GM19351 (cell line): ENCODE data around the gene CD8A.

Source experiments
- ATAC-seq: cut with Tn5 transposase; IDR thresholded peaks from one replicate; pipeline ENCODE4 v1.9.1; 2021; ENCODE audit warnings: mild to moderate bottlenecking, moderate library complexity; ENCODE audit not compliant: unreplicated experiment

The CD8A gene

DNA sequence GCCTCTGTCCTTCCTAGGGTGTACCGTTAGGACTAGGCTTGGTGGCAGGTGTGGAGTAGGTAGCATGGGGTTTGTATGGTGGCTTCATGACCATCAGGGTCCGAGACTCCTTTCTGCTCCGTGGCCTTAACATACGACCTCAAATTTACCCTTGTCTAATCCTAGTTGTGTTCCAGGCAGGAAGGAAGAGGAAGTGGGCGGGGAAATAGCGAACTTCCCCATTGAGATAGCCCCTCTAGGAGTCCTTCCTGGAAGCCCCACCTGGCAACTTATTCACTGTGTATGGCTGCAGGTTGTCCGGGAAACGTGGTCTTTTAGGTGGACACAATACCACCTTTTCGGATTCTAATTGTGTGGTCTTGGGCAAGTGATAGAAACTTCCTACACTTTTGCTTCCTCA, 9.3 kb downstream of the CD8A start:
- ATAC-seq = no peak

DNA sequence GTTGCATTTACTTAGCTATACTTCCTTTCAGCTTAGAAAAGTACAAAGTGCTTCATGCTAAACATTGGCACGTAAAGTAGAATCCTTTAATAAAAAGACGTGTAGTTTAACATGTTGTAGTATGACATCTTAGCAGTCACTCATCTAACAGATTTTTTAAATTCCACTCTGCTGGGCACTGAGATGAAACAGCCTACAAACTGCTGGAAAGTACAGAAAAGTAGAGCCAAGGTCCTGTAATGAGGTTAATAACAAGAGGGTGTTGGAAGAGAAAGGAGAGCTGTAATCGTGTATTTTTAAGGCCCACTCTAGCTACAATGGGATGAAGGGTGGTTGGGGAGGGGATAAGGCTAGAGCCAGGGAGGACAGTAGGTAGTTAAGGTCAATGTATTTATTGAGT, 10.7 kb downstream of the CD8A start:
- no peak for ATAC-seq

DNA sequence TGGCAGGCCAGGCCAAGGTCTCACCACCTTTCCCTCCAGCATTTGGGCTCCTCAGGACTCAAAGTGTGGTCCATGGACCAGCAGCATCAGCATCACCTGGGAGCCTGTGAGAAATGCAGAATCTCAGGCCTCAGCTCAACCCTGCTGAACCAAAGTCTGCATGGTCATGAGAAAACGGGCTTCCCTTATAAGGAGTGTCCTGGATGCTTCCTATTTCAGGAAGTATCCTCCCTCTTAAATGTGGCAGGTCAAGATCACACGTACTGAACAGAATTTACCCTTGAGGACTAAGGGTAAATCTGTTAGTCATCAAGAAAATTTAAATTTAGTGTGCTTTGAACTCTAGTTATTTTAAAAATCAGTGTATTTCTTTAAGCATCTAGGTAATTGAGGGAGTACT, 11.8 kb downstream of the CD8A start:
- no peak for ATAC-seq

DNA sequence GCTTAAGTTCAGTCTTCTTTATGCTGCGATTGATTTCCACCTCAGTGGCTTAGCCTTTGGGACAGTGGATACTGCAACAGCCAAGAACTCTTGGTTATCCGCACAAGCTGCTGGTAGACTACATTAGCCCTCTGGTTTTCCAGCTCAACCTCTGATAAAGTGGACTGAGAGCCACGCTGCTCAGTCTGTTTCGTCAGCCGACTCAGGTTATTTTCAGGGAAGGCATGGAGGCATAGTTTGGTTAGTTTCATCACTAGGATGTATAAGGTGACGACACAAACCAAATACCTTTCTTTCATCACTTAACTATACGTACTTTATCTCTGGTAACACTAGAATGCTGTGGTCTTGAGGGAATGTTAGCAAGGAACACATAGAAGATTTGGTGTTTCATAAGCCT, 14.2 kb downstream of the CD8A start:
- no peak for ATAC-seq

DNA sequence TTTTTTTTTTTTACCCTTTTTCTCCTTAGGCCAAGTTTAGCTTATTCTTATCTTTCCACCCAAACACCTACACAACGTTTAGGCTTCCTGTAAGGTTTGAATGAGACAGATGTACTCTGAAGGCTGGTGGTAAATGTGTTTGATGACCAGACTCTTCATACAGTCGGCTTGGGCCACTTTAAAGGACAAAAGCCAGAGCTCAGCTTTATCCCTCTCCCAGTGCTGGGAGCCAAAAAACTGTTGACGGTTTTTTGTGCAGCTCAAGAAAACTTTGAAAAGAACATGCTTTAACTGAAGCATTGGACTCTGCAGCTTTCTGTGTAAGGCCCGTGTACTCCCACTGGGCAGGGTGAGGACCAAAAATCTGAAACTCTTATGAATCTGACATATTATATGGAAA, 15.4 kb downstream of the CD8A start:
- no peak for ATAC-seq

DNA sequence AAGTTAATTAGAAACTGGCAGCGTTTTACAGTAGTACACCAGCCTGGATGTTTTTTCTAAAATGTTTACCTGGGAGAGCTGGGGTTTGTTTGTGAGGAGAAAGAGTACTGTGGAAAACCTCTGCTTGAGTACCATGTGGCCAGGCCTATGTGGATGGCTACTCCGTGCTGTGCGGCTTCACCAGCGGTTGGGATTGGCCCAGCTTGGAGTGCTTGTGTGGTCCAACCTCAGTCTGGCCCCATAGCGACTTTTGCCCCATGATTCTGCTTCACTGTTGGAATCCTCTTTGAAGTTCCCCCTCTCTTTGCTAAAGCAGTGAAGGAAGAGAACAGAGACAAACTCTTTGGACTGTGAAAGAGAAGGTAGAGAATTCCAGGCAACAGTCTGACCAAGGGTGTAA, 15.9 kb downstream of the CD8A start:
- no peak for ATAC-seq

DNA sequence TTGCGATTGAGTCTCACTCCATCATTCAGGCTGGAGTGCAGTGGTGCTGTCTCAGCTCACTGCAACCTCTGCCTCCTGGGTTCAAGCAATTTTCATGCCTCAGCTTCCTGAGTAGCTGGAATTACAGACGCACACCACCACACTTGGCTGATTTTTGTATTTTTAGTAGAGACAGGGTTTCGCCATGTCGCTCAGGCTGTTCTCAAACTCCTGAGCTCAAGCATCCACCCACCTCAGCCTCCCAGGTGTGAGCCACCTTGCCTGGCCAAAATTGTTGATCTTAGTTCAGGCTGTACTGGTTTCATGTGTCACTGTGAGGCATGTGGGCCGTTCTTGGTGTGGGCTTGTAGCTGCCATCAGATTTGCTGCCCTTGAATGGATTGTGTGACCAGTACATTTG, 18.1 kb downstream of the CD8A start:
- ATAC-seq = no peak

DNA sequence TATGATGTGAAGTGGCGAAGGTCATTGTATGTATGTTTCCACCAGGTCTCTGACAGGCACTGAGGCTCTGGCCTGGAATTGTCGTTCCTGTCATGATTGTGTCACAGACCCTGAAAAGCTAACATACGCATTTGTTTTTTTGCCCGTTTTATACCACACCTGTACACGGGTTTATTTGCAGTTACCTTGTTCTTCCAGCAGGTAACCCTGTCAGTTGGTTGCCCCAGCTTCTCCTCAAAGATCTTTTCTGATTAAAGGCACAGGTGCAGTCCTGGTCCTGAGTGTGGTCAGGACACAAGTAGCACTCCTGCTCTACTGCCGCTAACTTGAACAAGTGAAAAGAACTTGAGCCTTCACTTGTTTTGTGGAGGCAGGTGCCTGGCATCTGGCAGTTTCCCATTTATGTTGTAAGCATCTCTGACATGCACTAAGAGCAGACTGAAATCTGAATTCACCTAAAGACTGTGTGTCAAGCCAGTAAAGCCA, 19.9 kb downstream of the CD8A start:
- no peak for ATAC-seq

DNA sequence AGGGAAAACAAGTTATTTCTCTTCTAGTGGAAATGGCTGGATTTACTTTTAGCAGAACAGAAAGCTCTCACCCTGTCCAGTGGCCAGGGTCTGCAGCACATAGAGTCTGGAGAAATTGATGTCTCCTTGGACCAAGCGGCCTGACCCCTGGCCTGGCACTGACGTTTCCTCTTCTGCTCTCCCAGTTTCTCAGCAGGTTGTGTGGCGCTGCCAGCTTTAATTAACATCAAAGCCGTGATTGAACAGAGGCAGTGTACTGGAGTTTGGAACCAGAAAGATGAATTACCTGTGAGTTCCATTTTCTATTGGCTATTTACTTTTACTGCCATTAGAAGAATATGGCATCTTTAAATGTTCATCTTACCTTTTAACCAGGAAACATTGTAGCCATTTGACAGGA, 20.9 kb downstream of the CD8A start:
- no peak for ATAC-seq

DNA sequence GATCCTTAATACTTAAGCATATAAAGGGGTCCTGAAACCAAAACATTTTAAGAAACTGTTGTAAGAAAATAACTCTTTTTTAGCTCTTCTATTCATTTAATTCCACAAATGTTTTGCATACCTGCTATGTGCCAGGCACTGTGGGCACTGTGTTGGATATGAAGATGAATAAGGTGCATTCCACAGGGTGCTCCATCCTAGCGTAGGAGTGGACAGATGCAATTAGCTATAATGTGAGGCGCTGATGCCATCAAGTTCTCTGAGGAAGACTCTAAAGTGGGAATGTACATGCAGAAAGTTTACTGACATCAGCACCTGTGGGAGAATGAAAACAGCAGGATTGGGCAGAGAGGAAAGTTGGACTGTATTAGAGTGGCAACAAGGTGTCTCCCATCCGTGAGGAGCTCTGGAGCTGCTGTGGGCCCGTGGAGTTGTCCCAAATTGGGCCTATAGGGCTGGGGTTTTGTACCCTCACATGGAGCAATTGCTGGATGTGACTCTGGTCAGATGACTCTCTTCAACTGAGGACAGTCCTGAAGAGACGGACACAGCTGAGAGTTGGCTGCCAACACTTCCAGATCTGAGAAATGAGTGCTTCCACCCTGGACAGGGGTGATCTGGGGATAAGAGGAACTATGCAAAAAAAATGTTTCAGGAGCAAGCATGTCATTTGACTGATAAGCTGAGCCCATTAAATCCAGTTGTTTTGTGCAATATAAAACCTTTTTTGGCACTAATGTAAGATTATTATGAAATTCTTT, 22.3 kb downstream of the CD8A start:
- ATAC-seq = no peak

DNA sequence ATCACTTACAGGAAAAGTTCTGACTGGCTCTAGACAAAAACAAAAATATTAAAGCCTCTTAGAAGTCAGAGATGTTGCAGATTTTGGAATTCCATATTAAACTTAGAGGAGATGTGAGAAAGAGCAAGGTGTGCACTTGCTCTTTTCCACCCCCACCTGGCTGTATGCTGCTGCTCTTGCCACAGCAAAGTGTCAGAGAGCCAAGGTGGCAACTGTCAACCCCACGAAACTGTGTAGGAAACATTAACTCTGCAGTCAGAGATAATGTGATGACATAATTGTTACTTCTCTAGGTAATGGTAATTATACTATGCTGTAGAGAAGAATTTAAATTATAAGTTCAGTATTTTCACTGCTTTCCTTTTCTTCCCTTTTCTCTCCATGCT, 25.4 kb downstream of the CD8A start:
- no peak for ATAC-seq

DNA sequence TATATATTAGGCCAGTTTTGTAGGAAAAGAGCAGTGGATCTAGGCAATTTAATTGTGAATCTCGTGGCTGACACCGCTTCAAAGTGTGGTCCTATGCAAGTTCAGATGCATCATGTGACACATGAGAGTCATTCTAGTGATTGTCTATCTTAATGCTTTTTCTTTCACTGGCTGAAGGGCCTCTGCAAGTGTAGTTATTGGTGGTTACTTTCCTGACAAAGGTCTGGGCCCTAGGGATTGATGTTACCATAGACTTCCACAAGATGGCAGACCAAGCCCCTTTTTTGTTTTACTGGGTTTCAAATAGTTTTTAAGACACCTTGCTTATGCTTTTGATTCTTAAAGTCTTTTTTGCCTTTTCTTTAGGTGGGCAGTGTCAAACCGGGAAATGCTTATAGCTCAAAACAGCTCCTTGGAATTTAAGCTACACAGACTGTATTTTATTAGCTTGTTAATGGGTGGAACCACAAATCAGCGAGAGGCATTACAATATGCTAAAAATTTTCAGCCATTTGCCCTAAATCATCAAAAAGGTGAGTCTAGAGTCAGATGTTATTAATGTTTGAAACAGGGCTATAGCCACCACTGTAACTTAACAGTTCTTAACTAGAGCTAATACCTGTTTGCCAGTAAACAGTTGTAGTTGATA, 25.9 kb downstream of the CD8A start:
- peak; percentile 66 for ATAC-seq

DNA sequence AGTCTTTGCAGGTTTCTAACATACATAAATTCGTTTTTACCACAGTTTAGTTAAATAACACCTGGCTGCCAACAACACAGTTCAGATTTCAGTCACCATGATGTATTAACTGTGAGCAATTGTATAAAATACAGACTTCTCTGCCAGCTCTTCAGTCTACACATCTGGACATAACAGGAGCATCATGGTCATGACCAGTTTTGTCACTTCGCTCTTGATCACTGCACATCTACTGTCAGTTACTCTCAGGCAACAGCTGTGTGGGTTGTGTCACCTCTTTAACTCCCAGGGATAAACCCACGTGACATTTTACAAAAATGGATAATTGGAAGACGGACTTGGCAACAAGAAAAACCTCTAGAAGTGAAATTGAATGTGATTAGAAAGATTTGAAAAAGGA, 30.3 kb downstream of the CD8A start:
- ATAC-seq = no peak

DNA sequence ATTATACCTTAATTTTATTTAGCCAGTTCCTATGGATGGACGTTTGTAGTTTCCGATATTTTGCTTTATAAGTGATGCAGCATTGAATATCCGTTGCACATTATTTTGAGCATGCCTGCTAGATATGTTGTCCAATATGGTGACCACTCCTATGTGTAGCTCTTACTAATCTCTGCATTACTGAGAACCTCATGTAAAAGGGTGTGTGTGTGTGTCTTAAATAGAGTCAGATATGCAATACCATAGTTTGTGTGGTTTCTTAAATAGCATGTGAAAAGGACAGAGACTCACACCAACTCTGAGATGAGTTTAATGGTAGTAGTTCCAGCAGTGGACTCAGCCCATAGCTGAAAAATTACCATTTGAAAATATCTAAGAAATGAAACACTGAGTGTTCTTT, 32.3 kb downstream of the CD8A start:
- no peak for ATAC-seq

DNA sequence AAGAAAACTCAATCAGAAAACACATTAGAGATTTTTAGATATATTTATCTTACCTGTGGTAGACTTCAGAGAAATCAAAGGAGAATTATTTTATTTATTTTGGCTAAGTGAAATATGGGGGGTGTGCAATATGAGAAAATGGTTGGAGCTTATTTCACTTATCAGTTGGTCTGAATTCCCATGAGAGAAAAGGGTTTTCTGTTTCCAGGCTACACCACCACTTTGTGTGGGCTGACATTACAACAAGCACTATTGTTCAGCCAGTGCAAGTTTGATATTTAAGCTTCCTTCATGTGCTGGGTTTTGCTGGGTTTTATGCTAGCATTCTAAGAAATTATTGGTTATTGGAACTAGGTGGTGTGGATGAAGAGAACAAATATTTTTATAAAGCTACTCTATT, 37.1 kb downstream of the CD8A start:
- ATAC-seq = no peak

DNA sequence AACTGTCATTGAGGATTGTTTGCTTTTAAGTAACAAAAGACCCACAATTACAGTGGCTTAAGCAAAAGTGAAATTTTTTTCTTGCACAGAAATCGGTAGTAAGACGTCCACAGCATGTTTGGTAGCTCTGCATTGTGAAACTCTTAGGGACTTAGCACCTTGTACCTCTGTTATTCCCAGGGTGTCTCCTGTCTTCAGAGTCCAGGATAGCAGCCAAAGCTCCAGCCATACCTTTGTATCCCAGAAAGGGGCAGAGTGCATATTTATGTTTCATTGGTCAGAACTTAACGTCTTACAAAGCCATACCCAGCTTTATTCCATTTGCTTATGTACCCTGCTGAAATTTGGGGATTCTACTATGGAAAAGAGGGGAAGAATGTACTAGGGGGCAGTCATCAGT, 37.8 kb downstream of the CD8A start:
- ATAC-seq = no peak

DNA sequence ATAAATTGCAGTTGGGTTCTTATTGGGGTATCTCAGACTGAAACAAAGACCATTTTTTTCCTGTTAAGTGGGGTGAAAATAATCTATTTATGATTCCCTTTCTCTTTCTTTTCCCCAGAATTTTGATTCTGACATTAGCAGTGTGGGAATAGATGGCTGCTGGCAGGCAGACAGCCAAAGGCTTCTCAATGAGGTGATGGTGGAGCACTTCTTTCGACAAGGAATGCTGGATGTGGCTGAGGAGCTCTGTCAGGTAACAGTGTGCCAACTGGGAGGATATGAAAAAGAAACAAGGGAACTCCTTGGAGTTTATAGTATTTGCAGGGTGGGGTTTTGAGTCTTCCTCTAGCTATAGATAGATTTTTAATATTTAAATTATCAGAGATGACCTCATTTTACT, 38.9 kb downstream of the CD8A start:
- ATAC-seq = no peak

DNA sequence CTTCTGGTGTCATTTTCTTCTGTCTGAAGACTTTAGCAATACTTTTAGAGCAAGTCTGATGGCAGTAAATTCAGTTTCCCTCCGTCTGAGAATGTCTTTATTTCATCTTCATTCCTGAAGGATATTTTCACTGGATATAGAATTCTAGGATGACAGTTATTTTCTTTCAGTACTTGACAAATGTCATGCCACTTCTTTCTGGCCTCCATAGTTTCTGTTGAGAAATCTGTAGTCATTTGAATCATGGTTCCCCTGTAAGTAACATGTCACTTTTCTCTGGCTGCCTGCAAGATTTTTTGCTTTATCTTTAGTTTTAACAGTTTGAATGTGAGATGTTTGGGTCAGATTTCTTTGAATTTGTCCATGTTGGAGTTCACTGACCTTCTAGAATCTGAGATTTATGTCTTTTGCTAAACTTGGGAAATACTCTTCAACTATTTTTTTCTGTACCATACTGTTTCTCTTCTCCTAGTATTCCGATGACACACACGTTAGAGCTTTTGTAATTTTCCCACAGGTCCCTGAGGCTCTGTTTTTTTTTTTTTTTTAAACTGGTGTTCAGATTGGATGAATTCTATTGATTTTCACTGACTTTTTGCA, 40.4 kb downstream of the CD8A start:
- ATAC-seq = no peak

DNA sequence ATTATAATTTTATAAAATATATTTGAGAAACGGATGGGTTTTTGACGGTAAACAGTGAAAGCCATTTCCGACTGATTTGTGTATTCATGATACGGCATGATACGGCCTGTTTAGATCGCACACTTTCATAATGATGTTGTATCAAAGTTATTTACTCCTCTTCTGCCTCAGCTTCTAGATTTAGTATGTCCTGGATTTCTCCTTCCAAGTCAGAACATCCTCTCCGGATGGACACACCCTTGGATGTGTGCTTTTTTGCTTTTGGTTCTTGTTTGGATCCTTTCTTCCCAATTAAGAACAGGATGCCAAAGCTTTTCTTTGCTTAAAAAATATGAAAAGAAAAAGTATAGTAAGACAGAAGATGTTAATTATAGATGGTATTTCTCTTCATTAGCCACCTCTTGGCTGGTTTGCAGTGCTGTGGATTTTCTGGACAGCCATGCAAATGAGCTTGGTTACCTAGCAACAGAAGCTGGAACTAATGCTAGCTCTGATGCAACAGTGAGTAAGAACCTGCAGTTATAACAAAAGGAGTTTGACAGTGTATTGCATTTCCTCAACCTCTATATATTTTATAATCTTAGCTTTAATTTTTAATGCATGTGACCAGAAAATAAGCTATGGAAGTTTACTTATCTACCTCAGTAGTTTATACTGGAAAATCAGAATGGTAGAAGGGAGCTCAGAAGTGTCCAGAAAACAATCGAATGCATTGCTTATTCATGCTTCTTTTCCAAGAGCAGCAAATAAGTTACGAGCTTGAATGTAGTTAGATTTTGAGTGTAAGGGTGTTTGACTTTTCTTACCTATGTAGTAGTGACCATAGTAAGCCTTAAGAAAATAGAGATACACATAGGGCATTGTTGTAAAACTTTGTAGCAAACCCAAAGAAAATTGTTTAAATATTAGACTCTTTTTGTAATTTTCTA, 42.7 kb downstream of the CD8A start:
- ATAC-seq = peak; percentile 48

DNA sequence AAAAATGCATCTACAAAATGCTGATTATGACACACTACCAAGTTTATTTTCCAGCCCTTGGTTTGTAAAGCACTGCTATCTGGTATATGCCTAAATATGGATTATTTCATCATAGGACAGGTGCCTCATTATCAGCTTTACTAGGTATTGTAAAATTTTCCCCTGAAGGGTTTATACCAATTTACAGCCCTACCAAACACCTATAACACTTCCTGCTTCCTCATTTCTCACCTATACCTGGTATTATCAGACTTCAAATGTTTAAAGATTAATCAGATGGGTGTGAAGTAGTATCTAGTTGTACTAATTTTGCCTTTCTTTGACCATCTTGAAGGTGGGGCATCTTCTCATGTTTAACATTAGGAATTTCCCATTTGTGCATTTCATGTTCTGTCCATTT, 43.8 kb downstream of the CD8A start:
- ATAC-seq = no peak

DNA sequence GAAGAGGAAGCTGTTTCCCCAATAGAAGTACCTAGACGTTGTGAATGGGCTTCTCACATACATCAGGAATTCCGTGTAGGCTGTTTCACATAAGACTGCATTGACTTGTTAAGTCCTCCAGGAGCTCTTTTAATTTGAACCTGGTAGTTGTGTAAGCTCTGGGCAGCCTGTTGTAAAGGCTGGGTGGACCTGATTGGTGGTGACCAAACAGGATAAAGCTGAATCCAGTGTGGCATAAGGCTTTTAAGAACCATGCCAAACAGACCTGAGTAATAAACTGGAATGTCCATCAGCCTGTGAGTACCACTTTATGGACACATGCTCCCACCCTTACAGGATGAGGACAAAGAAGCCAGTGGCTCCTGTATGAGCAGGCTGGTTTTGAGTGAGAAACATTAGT, 46.6 kb downstream of the CD8A start:
- ATAC-seq = no peak
